GM06990 (cell line): ENCODE data around the gene LIM2.
"Not testable (repeated sequence)": the region's sequence is repeated elsewhere in the genome, so short reads cannot be mapped to it uniquely, and the experiment has no call there.

Experiments used
- DNase-seq: peaks from one replicate; pipeline ENCODE4 v3.0.0-alpha.2; 2011; ENCODE audit not compliant: insufficient read length; ENCODE audit errors: extremely low read depth
- H3K27me3 ChIP-seq: replicated peaks from 2 replicates; pipeline ENCODE4 v1.6.0; 2011; ENCODE audit warnings: low read length; ENCODE audit not compliant: control insufficient read depth, insufficient read depth
- H3K36me3 ChIP-seq: 2 replicates; pipeline ENCODE4 v1.5.1; 2011; ENCODE audit warnings: low read length; ENCODE audit not compliant: control insufficient read depth, insufficient read depth
- H3K4me3 ChIP-seq: replicated peaks from 2 replicates; pipeline ENCODE4 v1.5.1; 2011; ENCODE audit warnings: low read depth, mild to moderate bottlenecking, control low read depth, low read length
- CTCF ChIP-seq: IDR thresholded peaks from 2 replicates; pipeline ENCODE4 v1.5.1; 2011; ENCODE audit warnings: low read length, control low read depth, mild to moderate bottlenecking, inconsistent platforms; ENCODE audit not compliant: insufficient read depth, poor library complexity, severe bottlenecking

LIM2 gene

GRCh38 chr19:51415187-51415586 lies 27.4 kb upstream of the LIM2 start:
- no peak for DNase-seq
- Histone ChIP-seq H3K27me3 (no peaks in the 10 kb centered on the region), H3K36me3 (no peaks in the 10 kb centered on the region; the same call in none of the 2 replicates), H3K4me3 (no peak overlapping the region)
- TF ChIP-seq CTCF, result no peak

GRCh38 chr19:51410950-51411748 lies 23.4 kb upstream of the LIM2 start:
- no peaks in the 10 kb centered on the region for H3K27me3 ChIP-seq
- TF ChIP-seq CTCF, result no peak

GRCh38 chr19:51407511-51408131 lies 19.8 kb upstream of the LIM2 start:
- Histone ChIP-seq H3K36me3 (no peaks in the 10 kb centered on the region; the same call in 1 of the 2 replicates), H3K4me3 (no peak overlapping the region), H3K27me3 (no peaks in the 10 kb centered on the region)
- DNase-seq, result no peak
- TF ChIP-seq CTCF, result peak; percentile 77

More at GRCh38 chr19:51410950-51411748, 23.4 kb upstream of the LIM2 start:
- DNase-seq, result no peak
- no peaks in the 10 kb centered on the region; the same call in none of the 2 replicates for H3K36me3 ChIP-seq
- no peak overlapping the region for H3K4me3 ChIP-seq

GRCh38 chr19:51402117-51402516 lies 14.3 kb upstream of the LIM2 start:
- no peaks in the 10 kb centered on the region for H3K27me3 ChIP-seq
- no peaks in the 10 kb centered on the region for H3K36me3 ChIP-seq
- no peak overlapping the region for H3K4me3 ChIP-seq
- no peak for TF ChIP-seq CTCF
- DNase-seq, result no peak

GRCh38 chr19:51399936-51400335 lies 12.2 kb upstream of the LIM2 start:
- H3K4me3 ChIP-seq, H3K27me3 ChIP-seq, H3K36me3 ChIP-seq, DNase-seq: not testable (repeated sequence)

- H3K36me3 ChIP-seq, result no peaks in the 10 kb centered on the region
- H3K4me3 ChIP-seq, result no peak overlapping the region
- H3K27me3 ChIP-seq, result no peaks in the 10 kb centered on the region
- DNase-seq, result no peak
- no peak for TF ChIP-seq CTCF
Observed at GRCh38 chr19:51399231-51399630, 11.5 kb upstream of the LIM2 start.
